Ovary (tissue), 9 donors: ENCODE measurements around the gene RGS16. TPM values are rescaled to one million over a fixed set of nuclear protein-coding genes. Genes with fewer than 3 reads are reported as not detected.

Experiments
- DNase-seq, 5 donors: peaks; one replicate each; pipeline ENCODE4 v3.0.0-alpha.2; 2019 to 2020
- H3K27ac ChIP-seq, 2 donors: fragments of 200-600 bp; one replicate each; pipeline versions ENCODE4 v1.5.1 to v1.8.0; 2019 to 2022
- H3K27me3 ChIP-seq: fragments of 200-600 bp; one replicate; pipeline ENCODE4 v1.8.0; 2022
- H3K36me3 ChIP-seq: fragments of 200-600 bp; sonication (generic); one replicate; pipeline ENCODE4 v1.5.1; 2019
- H3K4me1 ChIP-seq: one replicate; pipeline ENCODE4 v1.8.1; 2013; ENCODE audit warnings: mild to moderate bottlenecking, moderate library complexity; ENCODE audit not compliant: insufficient read depth
- H3K4me3 ChIP-seq: fragments of 200-600 bp; sonication (generic); one replicate; pipeline ENCODE4 v1.5.1; 2017
- H3K9me3 ChIP-seq, 2 donors: fragments of 200-600 bp in 1 of 2; sonication (generic) in 1 of 2; one replicate each; pipeline versions ENCODE4 v1.5.1 to v1.8.1; 2013 to 2019; ENCODE audit warnings: mild to moderate bottlenecking in 1 of 2, moderate library complexity in 1 of 2
- EP300 ChIP-seq: sonication (generic); formaldehyde crosslinking; IDR thresholded peaks from one replicate; pipeline ENCODE4 v1.6.1; 2017; ENCODE audit warnings: antibody characterized with exemption
- POLR2A ChIP-seq: fragments of 450-650 bp; IDR thresholded peaks from one replicate; pipeline ENCODE4 v1.6.1; 2017; ENCODE audit warnings: antibody characterized with exemption, mild to moderate bottlenecking, moderate library complexity
- WGBS, 3 donors: extraction: QIAGEN DNeasy Blood & Tissue Kit in 1 of 3; methylation state at CpG; one replicate each; pipeline versions ENCODE4 v1.1.5 to v1.1.7; 2013 to 2017; 5-methylcytosine and 5-hydroxymethylcytosine counted together
- intact Hi-C, 4 donors: fragments of 100-400 bp; cut with DNase I; formaldehyde crosslinking; loops; one replicate each; pipeline versions ENCODE4 v1.11.0 to v1.15.1; 2022 to 2023
- polyA plus RNA-seq, 2 donors: library from polyadenylated mRNA; stranded (reverse); fragments of 200-250 nt in 1 of 2; fragments of 350-450 nt in 1 of 2; fragmentation: Illumina TruSeq in 1 of 2; extraction: RNeasy Lipid Tissue Mini Kit (QIAGEN cat#74804) in 1 of 2; gene quantifications; one replicate each; pipeline ENCODE4 v1.2.3, GENCODE V29; 2013 to 2014
- total RNA-seq, 7 donors: library from RNA; depleted of rRNA in 2 of 7; stranded (reverse); fragments of >200 nt in 2 of 7; fragmentation: NEBNext Ultra II Directional in 3 of 7; extraction: Animal tissue kit (Norgen Biotek cat#: 25700) in 3 of 7; gene quantifications; one replicate each; pipeline versions ENCODE4 v1.1.0 to v1.2.4, GENCODE V29; 2016 to 2023
- TF ChIP-seq, protein P1 (sequence below), 3 donors: fragments of 450-650 bp in 2 of 3; fragments of 200-600 bp in 1 of 3; IDR thresholded peaks; one replicate each; pipeline versions ENCODE4 v1.5.1 to v1.8.0; 2016 to 2022; ENCODE audit warnings: antibody characterized with exemption in 3 of 3, mild to moderate bottlenecking in 1 of 3
- donor health status: DM: no; HTN: no; CAD: no; lungs with moderate emphysema.
- donor health status: DM: no; HTN: no; CAD: no.
- donor health status: Bipolar disorder and iron deficiency.
- donor health status: DM: yes; HTN: yes; CAD: no.
- donor health status: DM: no; HTN: no; CAD: no.
- donor health status: DM: yes; HTN: yes; CAD: no.

The RGS16 gene
- total and polyA plus RNA-seq, 9 donors = 1.1 to 7.4 (median 3.3) TPM

DNA sequence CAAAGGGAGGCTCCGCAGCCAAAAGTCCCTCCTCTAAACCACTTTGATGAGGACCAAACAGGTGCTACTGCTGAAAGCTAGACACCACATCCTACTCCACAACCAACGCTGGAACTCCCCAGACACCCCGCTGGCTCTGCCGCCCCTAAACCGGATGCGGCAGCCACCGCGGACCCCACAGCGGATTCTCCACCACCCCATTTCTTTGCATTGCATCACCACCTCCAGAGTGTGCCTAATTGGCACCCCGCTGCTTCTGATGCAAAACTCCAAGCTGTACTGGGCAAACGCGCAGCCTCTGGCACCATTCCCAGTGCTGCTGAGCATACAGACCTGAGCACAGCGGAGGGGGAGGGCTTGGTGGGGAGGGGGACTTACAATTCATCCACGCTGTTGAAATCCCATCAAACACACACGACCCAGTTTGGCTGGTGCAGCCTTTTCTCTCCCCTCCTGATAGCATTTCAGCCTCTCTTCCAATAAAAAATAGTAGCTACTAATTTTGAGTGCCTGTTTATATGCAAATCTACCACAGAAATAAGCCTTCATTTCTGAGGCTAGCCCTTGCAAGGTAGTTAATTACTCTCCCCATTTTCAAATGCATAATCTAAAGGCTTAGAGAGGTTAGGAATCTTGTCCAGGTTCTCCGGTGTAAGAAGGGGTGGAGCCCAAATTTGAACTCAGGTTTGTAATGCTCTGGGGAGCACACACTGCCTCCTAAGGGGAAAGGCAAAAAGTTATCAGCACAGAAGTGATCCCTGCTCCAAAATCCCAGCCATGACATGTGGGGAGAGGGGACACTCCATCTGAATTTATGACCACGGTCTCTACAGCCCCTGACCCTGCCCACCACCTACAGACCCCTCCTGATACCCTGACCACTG lies 12.2 kb upstream of the RGS16 start:
- 9 to 12% (median 12%) methylated on average over 17 of the region's 17 CpGs for WGBS, 3 donors
- peaks cover 6% of the 10 kb centered on the region for H3K4me1 ChIP-seq
- peak; percentile 70 to 84 (median 77) for DNase-seq
- H3K27ac ChIP-seq = peak overlapping the region; percentile 92 to 97
- TF ChIP-seq EP300 (no peak), POLR2A (no peak)
- TF ChIP-seq, protein P1, sequence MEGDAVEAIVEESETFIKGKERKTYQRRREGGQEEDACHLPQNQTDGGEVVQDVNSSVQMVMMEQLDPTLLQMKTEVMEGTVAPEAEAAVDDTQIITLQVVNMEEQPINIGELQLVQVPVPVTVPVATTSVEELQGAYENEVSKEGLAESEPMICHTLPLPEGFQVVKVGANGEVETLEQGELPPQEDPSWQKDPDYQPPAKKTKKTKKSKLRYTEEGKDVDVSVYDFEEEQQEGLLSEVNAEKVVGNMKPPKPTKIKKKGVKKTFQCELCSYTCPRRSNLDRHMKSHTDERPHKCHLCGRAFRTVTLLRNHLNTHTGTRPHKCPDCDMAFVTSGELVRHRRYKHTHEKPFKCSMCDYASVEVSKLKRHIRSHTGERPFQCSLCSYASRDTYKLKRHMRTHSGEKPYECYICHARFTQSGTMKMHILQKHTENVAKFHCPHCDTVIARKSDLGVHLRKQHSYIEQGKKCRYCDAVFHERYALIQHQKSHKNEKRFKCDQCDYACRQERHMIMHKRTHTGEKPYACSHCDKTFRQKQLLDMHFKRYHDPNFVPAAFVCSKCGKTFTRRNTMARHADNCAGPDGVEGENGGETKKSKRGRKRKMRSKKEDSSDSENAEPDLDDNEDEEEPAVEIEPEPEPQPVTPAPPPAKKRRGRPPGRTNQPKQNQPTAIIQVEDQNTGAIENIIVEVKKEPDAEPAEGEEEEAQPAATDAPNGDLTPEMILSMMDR (IDR thresholded peaks at IDR 0.05) = no peak
- intact Hi-C loops = no loop called here
- H3K27me3 ChIP-seq = no peaks in the 10 kb centered on the region
- H3K36me3 ChIP-seq = no peaks in the 10 kb centered on the region
- H3K4me3 ChIP-seq = peak overlapping the region; percentile 14
- no peaks in the 10 kb centered on the region for H3K9me3 ChIP-seq

DNA sequence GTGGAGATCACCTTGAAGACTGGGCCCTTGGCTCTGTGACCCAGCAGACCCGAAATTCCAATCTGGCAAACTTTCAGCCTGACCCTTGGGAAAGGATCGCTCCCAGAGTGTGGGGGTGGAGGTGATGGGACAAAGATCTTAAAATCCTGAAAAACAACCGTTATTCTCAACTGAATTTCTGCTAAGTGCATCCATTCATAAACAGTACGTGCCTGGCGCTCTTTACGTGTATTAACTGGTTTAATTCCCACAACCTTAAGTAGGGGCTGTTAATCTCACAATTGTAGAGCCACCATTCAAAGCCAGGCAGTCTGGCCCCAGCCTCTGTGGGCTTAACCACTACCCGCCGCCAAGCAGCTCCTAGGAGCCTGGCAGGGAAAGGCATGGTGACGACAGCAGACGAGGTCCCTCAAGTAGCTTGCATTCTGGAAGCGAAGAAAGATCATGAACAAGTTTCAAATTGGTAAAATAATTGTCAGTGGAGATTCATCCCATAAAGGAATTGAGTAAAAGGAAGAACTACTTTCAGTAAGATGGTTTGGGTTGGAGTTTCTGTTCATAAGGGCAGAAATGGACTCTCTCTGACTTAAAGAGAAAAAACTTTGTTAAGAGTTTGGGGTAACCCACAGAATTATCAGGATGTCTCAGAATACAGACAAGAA lies 11.4 kb upstream of the RGS16 start:
- peak overlapping the region; percentile 38 for H3K4me3 ChIP-seq
- no peak for TF ChIP-seq EP300
- H3K36me3 ChIP-seq = no peaks in the 10 kb centered on the region
- intact Hi-C loops = no loop called here
- DNase-seq = peak; percentile 50 to 67 (median 60)
- peaks cover 6% of the 10 kb centered on the region for H3K4me1 ChIP-seq
- no peaks in the 10 kb centered on the region for H3K27me3 ChIP-seq
- peak overlapping the region; percentile 92 to 97 for H3K27ac ChIP-seq
- 22 to 38% (median 32%) methylated on average over 11 of the region's 11 CpGs for WGBS, 3 donors
- no peaks in the 10 kb centered on the region for H3K9me3 ChIP-seq

DNA sequence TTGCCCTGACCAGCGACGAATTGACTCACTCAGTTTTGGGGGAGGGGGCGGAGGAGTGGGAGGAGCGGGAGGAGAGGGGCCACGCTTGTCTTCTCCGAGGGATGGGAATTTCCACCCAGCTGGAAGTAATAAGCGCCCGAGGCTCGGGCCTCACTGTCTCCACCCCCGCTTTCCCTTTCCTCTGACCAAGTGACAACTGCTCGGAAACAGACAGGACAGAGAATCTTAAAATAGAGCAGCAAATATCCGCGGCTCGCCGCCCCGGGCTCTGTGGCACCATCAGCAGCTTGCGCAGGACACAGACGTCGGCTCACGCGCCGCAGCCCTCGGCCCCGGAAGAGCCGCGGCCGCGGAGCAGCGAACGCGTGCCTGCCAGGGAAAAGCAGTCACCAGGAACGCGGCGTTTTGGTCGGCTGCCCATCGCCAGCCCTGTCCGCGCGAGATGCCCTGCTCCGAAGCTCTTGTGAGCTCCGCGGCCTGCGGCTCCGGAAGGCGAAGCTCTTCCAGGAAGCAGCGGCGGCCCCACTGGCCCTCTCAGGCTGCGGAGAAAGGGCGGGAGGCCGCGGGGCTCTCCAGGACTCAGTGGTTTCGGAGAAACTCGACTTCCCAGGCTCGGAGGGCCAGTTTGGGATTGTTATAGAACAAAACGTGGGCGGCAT lies 10.7 kb upstream of the RGS16 start:
- intact Hi-C loops = no loop called here
- H3K4me1 ChIP-seq = peaks cover 6% of the 10 kb centered on the region
- no peaks in the 10 kb centered on the region for H3K36me3 ChIP-seq
- H3K27ac ChIP-seq = peak overlapping the region; percentile 92 to 97
- peak; percentile 82 to 87 (median 84) for DNase-seq
- H3K27me3 ChIP-seq = no peaks in the 10 kb centered on the region
- H3K9me3 ChIP-seq = no peaks in the 10 kb centered on the region
- peak overlapping the region; percentile 38 for H3K4me3 ChIP-seq
- WGBS, 3 donors = 1% methylated on average over 56 of the region's 56 CpGs
- TF ChIP-seq EP300 (no peak), POLR2A (no peak)
- TF ChIP-seq, protein P1 (IDR thresholded peaks at IDR 0.05) = no peak

DNA sequence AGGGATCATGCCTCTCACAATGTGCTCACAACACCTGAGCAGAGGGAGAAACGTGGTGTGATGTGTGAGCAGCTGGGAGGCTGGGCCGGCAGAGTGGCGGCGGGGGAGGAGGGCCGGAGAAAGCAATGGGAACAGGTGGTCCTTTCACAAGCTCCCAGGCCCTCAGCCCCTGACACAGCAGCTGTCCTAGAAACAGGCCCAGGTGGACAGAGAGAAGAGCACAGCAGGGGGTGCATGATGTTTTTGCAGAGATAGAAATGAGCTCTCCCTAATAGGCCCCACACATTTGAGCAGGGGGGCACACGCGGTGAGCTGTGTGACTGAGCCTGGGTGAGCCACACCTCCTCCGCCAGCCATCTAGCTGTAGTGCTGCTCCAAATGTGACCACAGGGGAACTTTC lies 7.6 kb upstream of the RGS16 start:
- no peaks in the 10 kb centered on the region for H3K27me3 ChIP-seq
- no peaks in the 10 kb centered on the region for H3K36me3 ChIP-seq
- intact Hi-C loops = no loop called here
- H3K9me3 ChIP-seq = no peaks in the 10 kb centered on the region
- no peak overlapping the region for H3K27ac ChIP-seq
- H3K4me1 ChIP-seq = peaks cover 6% of the 10 kb centered on the region
- no peak for DNase-seq
- WGBS, 3 donors = 77 to 81% (median 79%) methylated on average over 8 of the region's 8 CpGs
- H3K4me3 ChIP-seq = no peak overlapping the region
- TF ChIP-seq EP300 (no peak), POLR2A (no peak)
- TF ChIP-seq, protein P1 (IDR thresholded peaks at IDR 0.05) = no peak
